Measurements from ENCODE around the gene PJA1. TPM values are rescaled to one million over a fixed set of nuclear protein-coding genes. Genes with fewer than 3 reads are reported as not detected.

PJA1 gene
- 17.2 and 18.1 TPM in 2 replicates for total RNA-seq

- H3K4me1 Mint-ChIP-seq (ENCODE audit: low read depth) = peaks cover 21% of the 10 kb centered on the region
- H3K27me3 Mint-ChIP-seq (ENCODE audit: low read depth) = peaks cover 13% of the 10 kb centered on the region
- peak within 1 kb of the TSS; percentile 83 for H3K27ac Mint-ChIP-seq
- peak; percentile 56 for DNase-seq (ENCODE audit: low spot score)
- peaks cover 22% of the 10 kb centered on the region for H3K36me3 Mint-ChIP-seq (ENCODE audit: low read depth)
- H3K4me3 Mint-ChIP-seq (ENCODE audit: low read depth) = peak within 1 kb of the TSS; percentile 81
- no peaks in the 10 kb centered on the region for H3K9me3 Mint-ChIP-seq
- intact Hi-C loops (cut with micrococcal nuclease) = loop anchor here (2.0 kb wide), 1 partner anchor 336 kb away; the partner anchor contains the start of gene EFNB1
These were observed at the start of gene PJA1 for GRCh38 chrX:69165087-69165651. Gene PJA1 (minus strand): TSS chrX:69165453. CDS start chrX:69163073, 2,380 bp downstream.

- Mint-ChIP-seq H3K36me3 (ENCODE audit: low read depth) (no peaks in the 10 kb centered on the region), H3K27me3 (ENCODE audit: low read depth) (no peaks in the 10 kb centered on the region), H3K27ac (no peak overlapping the region), H3K4me1 (ENCODE audit: low read depth) (no peaks in the 10 kb centered on the region), H3K4me3 (ENCODE audit: low read depth) (no peak overlapping the region), H3K9me3 (no peaks in the 10 kb centered on the region)
- no peak for DNase-seq (ENCODE audit: low spot score)
- intact Hi-C loops (cut with micrococcal nuclease) = no loop called here
These were observed 49.2 kb upstream of the PJA1 start for GRCh38 chrX:69214463-69214862.

- intact Hi-C loops (cut with micrococcal nuclease) = no loop called here
- DNase-seq (ENCODE audit: low spot score) = no peak
- H3K4me1 Mint-ChIP-seq (ENCODE audit: low read depth) = no peaks in the 10 kb centered on the region
- H3K27ac Mint-ChIP-seq = no peak overlapping the region
- no peak overlapping the region for H3K4me3 Mint-ChIP-seq (ENCODE audit: low read depth)
- no peaks in the 10 kb centered on the region for H3K36me3 Mint-ChIP-seq (ENCODE audit: low read depth)
- no peaks in the 10 kb centered on the region for H3K27me3 Mint-ChIP-seq (ENCODE audit: low read depth)
- no peaks in the 10 kb centered on the region for H3K9me3 Mint-ChIP-seq
These were observed 46.4 kb upstream of the PJA1 start for GRCh38 chrX:69211701-69212100.

GRCh38 chrX:69210581-69210980 lies 45.3 kb upstream of the PJA1 start:
- H3K27ac Mint-ChIP-seq = no peak overlapping the region

GRCh38 chrX:69207216-69207615 lies 42.0 kb upstream of the PJA1 start:
- Mint-ChIP-seq H3K4me3 (ENCODE audit: low read depth) (no peak overlapping the region), H3K27ac (no peak overlapping the region), H3K36me3 (ENCODE audit: low read depth) (no peaks in the 10 kb centered on the region), H3K9me3 (no peaks in the 10 kb centered on the region), H3K27me3 (ENCODE audit: low read depth) (no peaks in the 10 kb centered on the region), H3K4me1 (ENCODE audit: low read depth) (no peaks in the 10 kb centered on the region)
- intact Hi-C loops (cut with micrococcal nuclease) = no loop called here
- no peak for DNase-seq (ENCODE audit: low spot score)

More at GRCh38 chrX:69210581-69210980, 45.3 kb upstream of the PJA1 start:
- no peak for DNase-seq (ENCODE audit: low spot score)
- H3K27me3 Mint-ChIP-seq (ENCODE audit: low read depth) = no peaks in the 10 kb centered on the region
- no peaks in the 10 kb centered on the region for H3K4me1 Mint-ChIP-seq (ENCODE audit: low read depth)
- intact Hi-C loops (cut with micrococcal nuclease) = no loop called here
- H3K9me3 Mint-ChIP-seq = no peaks in the 10 kb centered on the region
- H3K4me3 Mint-ChIP-seq (ENCODE audit: low read depth) = no peak overlapping the region
- H3K36me3 Mint-ChIP-seq (ENCODE audit: low read depth) = no peaks in the 10 kb centered on the region

- no peak for DNase-seq (ENCODE audit: low spot score)
- no peaks in the 10 kb centered on the region for H3K4me1 Mint-ChIP-seq (ENCODE audit: low read depth)
- H3K27ac Mint-ChIP-seq = no peak overlapping the region
- no peaks in the 10 kb centered on the region for H3K9me3 Mint-ChIP-seq
- no peaks in the 10 kb centered on the region for H3K27me3 Mint-ChIP-seq (ENCODE audit: low read depth)
- no peak overlapping the region for H3K4me3 Mint-ChIP-seq (ENCODE audit: low read depth)
- intact Hi-C loops (cut with micrococcal nuclease) = no loop called here
- H3K36me3 Mint-ChIP-seq (ENCODE audit: low read depth) = no peaks in the 10 kb centered on the region
These were observed 38.4 kb upstream of the PJA1 start for GRCh38 chrX:69203638-69204037.

- Mint-ChIP-seq H3K4me3 (ENCODE audit: low read depth) (no peak overlapping the region), H3K27me3 (ENCODE audit: low read depth) (no peaks in the 10 kb centered on the region), H3K4me1 (ENCODE audit: low read depth) (no peaks in the 10 kb centered on the region), H3K27ac (no peak overlapping the region), H3K36me3 (ENCODE audit: low read depth) (no peaks in the 10 kb centered on the region), H3K9me3 (no peaks in the 10 kb centered on the region)
- no peak for DNase-seq (ENCODE audit: low spot score)
- intact Hi-C loops (cut with micrococcal nuclease) = no loop called here
These were observed 32.4 kb upstream of the PJA1 start for GRCh38 chrX:69197690-69198089.

GRCh38 chrX:69196666-69197065 lies 31.4 kb upstream of the PJA1 start:
- Mint-ChIP-seq H3K4me3 (ENCODE audit: low read depth) (no peak overlapping the region), H3K36me3 (ENCODE audit: low read depth) (no peaks in the 10 kb centered on the region), H3K4me1 (ENCODE audit: low read depth) (no peaks in the 10 kb centered on the region), H3K9me3 (no peaks in the 10 kb centered on the region), H3K27ac (no peak overlapping the region), H3K27me3 (ENCODE audit: low read depth) (no peaks in the 10 kb centered on the region)
- intact Hi-C loops (cut with micrococcal nuclease) = no loop called here
- DNase-seq (ENCODE audit: low spot score) = no peak

GRCh38 chrX:69195810-69196209 lies 30.6 kb upstream of the PJA1 start:
- no peak overlapping the region for H3K27ac Mint-ChIP-seq
- no peaks in the 10 kb centered on the region for H3K9me3 Mint-ChIP-seq
- intact Hi-C loops (cut with micrococcal nuclease) = no loop called here
- no peak for DNase-seq (ENCODE audit: low spot score)
- no peaks in the 10 kb centered on the region for H3K36me3 Mint-ChIP-seq (ENCODE audit: low read depth)
- no peaks in the 10 kb centered on the region for H3K4me1 Mint-ChIP-seq (ENCODE audit: low read depth)
- no peak overlapping the region for H3K4me3 Mint-ChIP-seq (ENCODE audit: low read depth)
- H3K27me3 Mint-ChIP-seq (ENCODE audit: low read depth) = no peaks in the 10 kb centered on the region

GRCh38 chrX:69195192-69195591 lies 29.9 kb upstream of the PJA1 start:
- intact Hi-C loops (cut with micrococcal nuclease) = no loop called here
- Mint-ChIP-seq H3K4me3 (ENCODE audit: low read depth) (no peak overlapping the region), H3K27ac (no peak overlapping the region), H3K9me3 (no peaks in the 10 kb centered on the region), H3K36me3 (ENCODE audit: low read depth) (no peaks in the 10 kb centered on the region), H3K27me3 (ENCODE audit: low read depth) (no peaks in the 10 kb centered on the region), H3K4me1 (ENCODE audit: low read depth) (no peaks in the 10 kb centered on the region)
- DNase-seq (ENCODE audit: low spot score) = no peak

GRCh38 chrX:69192603-69193002 lies 27.4 kb upstream of the PJA1 start:
- intact Hi-C loops (cut with micrococcal nuclease) = no loop called here
- H3K36me3 Mint-ChIP-seq (ENCODE audit: low read depth) = no peaks in the 10 kb centered on the region
- no peaks in the 10 kb centered on the region for H3K9me3 Mint-ChIP-seq
- no peak overlapping the region for H3K27ac Mint-ChIP-seq
- no peak for DNase-seq (ENCODE audit: low spot score)
- H3K4me3 Mint-ChIP-seq (ENCODE audit: low read depth) = no peak overlapping the region
- H3K27me3 Mint-ChIP-seq (ENCODE audit: low read depth) = no peaks in the 10 kb centered on the region
- no peaks in the 10 kb centered on the region for H3K4me1 Mint-ChIP-seq (ENCODE audit: low read depth)

- Mint-ChIP-seq H3K27me3 (ENCODE audit: low read depth) (no peaks in the 10 kb centered on the region), H3K9me3 (no peaks in the 10 kb centered on the region), H3K36me3 (ENCODE audit: low read depth) (no peaks in the 10 kb centered on the region), H3K27ac (no peak overlapping the region), H3K4me1 (ENCODE audit: low read depth) (no peaks in the 10 kb centered on the region), H3K4me3 (ENCODE audit: low read depth) (no peak overlapping the region)
- intact Hi-C loops (cut with micrococcal nuclease) = no loop called here
- DNase-seq (ENCODE audit: low spot score) = no peak
These were observed 24.5 kb upstream of the PJA1 start for GRCh38 chrX:69189576-69190371.

- no peak overlapping the region for H3K4me3 Mint-ChIP-seq (ENCODE audit: low read depth)
- peaks cover 1% of the 10 kb centered on the region for H3K27me3 Mint-ChIP-seq (ENCODE audit: low read depth)
- no peaks in the 10 kb centered on the region for H3K36me3 Mint-ChIP-seq (ENCODE audit: low read depth)
- no peak overlapping the region for H3K27ac Mint-ChIP-seq
- DNase-seq (ENCODE audit: low spot score) = no peak
- intact Hi-C loops (cut with micrococcal nuclease) = no loop called here
- H3K9me3 Mint-ChIP-seq = no peaks in the 10 kb centered on the region
- H3K4me1 Mint-ChIP-seq (ENCODE audit: low read depth) = no peaks in the 10 kb centered on the region
These were observed 21.4 kb upstream of the PJA1 start for GRCh38 chrX:69186651-69187050.

All from activated T-helper 2 cell treated with anti-CD3 and anti-CD28 coated beads, Interferon-gamma antibody, Interleukin-2, Interleukin-4, amounts not matched to agents 10 μg/mL and 5 μg/mL and 100 μg/mL, durations not matched to agents 14 hours and 24 hours and 36 hours (primary cell).